ENCODE results near the gene SRRM1. TPM values are rescaled to one million over a fixed set of nuclear protein-coding genes. Genes with fewer than 3 reads are reported as not detected.
"Not testable (repeated sequence)": the region's sequence is repeated elsewhere in the genome, so short reads cannot be mapped to it uniquely, and the experiment has no call there.

SRRM1 gene
- total RNA-seq, 1 donor: 50.7 TPM

DNA sequence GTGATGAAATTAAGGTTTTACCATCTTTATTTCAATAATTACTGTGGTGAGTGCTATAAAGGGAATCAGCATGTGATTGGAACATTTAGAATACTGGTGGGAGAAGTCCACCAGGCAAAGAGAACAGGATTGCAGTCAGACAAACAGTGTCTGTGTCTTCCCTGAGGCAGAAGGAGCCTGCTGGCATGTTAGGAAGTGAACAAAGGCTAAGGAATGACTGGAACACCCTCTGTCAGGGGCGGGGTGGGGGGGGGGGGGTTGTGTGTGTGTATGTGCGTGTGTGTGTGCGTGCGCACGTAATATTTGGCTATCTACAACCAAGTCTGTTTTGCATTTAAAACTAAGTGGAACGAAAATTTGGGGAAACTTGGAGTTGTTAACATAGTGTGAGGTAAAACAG, 30.2 kb downstream of the SRRM1 start:
- Histone ChIP-seq H4K20me1 (ENCODE audit: insufficient read depth, low read length) (no peaks in the 10 kb centered on the region), H3K36me3 (ENCODE audit: insufficient read depth, low read length) (peaks cover 56% of the 10 kb centered on the region), H3K9me3 (ENCODE audit: low read depth, low read length) (no peaks in the 10 kb centered on the region), H3K4me3 (ENCODE audit: insufficient read depth, low read length) (no peak overlapping the region), H3K27me3 (ENCODE audit: insufficient read depth, low read length) (no peaks in the 10 kb centered on the region), H2AFZ (ENCODE audit: low read length) (no peak overlapping the region), H3K27ac (ENCODE audit: low read depth, low read length) (peak overlapping the region; percentile 32), H3K4me1 (ENCODE audit: insufficient read depth, low read length) (peaks cover 9% of the 10 kb centered on the region), H3K4me2 (ENCODE audit: insufficient read depth, low read length) (peak overlapping the region; percentile 25), H3K79me2 (ENCODE audit: insufficient read depth, low read length) (peaks cover 14% of the 10 kb centered on the region)
- no peak for DNase-seq (ENCODE audit: insufficient read length, low spot score, missing footprints)
- TF ChIP-seq, protein P1, sequence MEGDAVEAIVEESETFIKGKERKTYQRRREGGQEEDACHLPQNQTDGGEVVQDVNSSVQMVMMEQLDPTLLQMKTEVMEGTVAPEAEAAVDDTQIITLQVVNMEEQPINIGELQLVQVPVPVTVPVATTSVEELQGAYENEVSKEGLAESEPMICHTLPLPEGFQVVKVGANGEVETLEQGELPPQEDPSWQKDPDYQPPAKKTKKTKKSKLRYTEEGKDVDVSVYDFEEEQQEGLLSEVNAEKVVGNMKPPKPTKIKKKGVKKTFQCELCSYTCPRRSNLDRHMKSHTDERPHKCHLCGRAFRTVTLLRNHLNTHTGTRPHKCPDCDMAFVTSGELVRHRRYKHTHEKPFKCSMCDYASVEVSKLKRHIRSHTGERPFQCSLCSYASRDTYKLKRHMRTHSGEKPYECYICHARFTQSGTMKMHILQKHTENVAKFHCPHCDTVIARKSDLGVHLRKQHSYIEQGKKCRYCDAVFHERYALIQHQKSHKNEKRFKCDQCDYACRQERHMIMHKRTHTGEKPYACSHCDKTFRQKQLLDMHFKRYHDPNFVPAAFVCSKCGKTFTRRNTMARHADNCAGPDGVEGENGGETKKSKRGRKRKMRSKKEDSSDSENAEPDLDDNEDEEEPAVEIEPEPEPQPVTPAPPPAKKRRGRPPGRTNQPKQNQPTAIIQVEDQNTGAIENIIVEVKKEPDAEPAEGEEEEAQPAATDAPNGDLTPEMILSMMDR (IDR thresholded peaks at IDR 0.05; ENCODE audit: extremely low read depth, low read depth, low read length): no peak

DNA sequence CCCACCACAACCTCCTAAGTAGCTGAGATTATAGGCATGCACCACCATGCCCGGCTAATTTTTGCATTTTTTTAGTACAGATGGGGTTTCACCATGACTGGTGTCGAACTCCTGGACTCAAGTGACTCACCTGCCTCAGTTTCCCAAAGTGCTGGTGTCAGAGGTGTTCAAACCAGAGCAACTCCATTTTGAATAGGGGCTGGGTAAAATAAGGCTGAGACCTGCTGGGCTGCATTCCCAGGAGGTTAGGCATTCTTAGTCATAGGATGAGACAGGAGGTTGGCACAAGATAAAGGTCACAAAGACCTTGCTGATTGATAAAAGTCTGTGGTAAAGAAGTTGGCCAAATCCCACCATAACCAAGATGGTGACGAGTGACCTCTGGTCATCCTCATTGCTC, 35.3 kb downstream of the SRRM1 start:
- not testable (repeated sequence) for DNase-seq (ENCODE audit: insufficient read length, low spot score, missing footprints); H3K4me3 ChIP-seq (ENCODE audit: insufficient read depth, low read length); H3K4me1 ChIP-seq (ENCODE audit: insufficient read depth, low read length); H3K27me3 ChIP-seq (ENCODE audit: insufficient read depth, low read length); H3K79me2 ChIP-seq (ENCODE audit: insufficient read depth, low read length); H3K4me2 ChIP-seq (ENCODE audit: insufficient read depth, low read length); H4K20me1 ChIP-seq (ENCODE audit: insufficient read depth, low read length); H3K9me3 ChIP-seq (ENCODE audit: low read depth, low read length); H3K27ac ChIP-seq (ENCODE audit: low read depth, low read length); H2AFZ ChIP-seq (ENCODE audit: low read length)
- peaks cover 21% of the 10 kb centered on the region for H3K36me3 ChIP-seq (ENCODE audit: insufficient read depth, low read length)

DNA sequence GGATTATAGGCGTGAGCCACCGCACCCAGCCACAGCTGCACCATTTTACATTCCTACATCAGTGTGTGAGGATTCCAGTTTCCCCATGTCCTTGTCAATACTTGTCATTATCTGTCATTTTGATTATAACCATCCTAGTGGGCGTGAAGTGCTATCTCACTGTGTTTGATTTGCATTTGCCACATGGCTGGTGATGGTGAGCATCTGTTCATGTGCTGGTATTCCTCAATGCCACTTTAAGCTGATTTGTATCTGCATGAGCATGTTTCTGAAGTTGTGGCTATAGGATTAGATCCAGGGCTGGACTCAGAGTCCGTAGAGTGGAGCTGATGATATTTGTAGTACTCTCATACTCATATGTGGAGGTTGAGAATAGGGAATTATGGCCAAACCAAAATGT, 36.6 kb downstream of the SRRM1 start:
- Histone ChIP-seq H2AFZ (ENCODE audit: low read length) (no peak overlapping the region), H3K4me3 (ENCODE audit: insufficient read depth, low read length) (no peak overlapping the region), H3K9me3 (ENCODE audit: low read depth, low read length) (no peaks in the 10 kb centered on the region), H4K20me1 (ENCODE audit: insufficient read depth, low read length) (no peaks in the 10 kb centered on the region), H3K27me3 (ENCODE audit: insufficient read depth, low read length) (no peaks in the 10 kb centered on the region), H3K4me2 (ENCODE audit: insufficient read depth, low read length) (no peak overlapping the region), H3K79me2 (ENCODE audit: insufficient read depth, low read length) (peaks cover 3% of the 10 kb centered on the region), H3K36me3 (ENCODE audit: insufficient read depth, low read length) (peaks cover 14% of the 10 kb centered on the region), H3K27ac (ENCODE audit: low read depth, low read length) (no peak overlapping the region), H3K4me1 (ENCODE audit: insufficient read depth, low read length) (peaks cover 13% of the 10 kb centered on the region)
- TF ChIP-seq, protein P1 (IDR thresholded peaks at IDR 0.05; ENCODE audit: extremely low read depth, low read depth, low read length): no peak
- DNase-seq (ENCODE audit: insufficient read length, low spot score, missing footprints): no peak

DNA sequence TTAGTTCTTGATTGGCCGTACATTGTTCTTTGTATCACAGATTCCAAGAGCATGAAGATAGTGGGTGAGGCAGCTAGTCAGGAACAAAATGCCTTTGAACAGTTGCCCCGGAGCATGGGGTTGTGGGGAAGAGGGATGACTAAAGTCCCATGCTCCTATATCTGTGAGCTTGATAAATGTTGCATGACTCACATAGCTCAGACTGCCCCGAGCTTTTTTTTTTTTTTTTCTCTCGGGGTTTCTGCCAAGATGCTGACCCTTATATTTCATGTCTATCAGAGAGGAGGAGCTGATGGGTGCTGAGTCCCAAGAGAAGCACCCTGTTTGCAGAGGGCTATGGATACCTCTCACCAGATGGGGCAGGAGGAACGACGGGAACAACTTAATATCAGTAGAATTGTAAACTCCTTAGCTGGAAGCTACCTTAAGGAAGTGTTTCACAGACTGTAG, 40.6 kb downstream of the SRRM1 start:
- Histone ChIP-seq H3K4me3 (ENCODE audit: insufficient read depth, low read length) (no peak overlapping the region), H3K4me1 (ENCODE audit: insufficient read depth, low read length) (peaks cover 19% of the 10 kb centered on the region), H3K27ac (ENCODE audit: low read depth, low read length) (peak overlapping the region; percentile 79), H3K27me3 (ENCODE audit: insufficient read depth, low read length) (no peaks in the 10 kb centered on the region), H2AFZ (ENCODE audit: low read length) (no peak overlapping the region), H3K9me3 (ENCODE audit: low read depth, low read length) (no peaks in the 10 kb centered on the region), H3K79me2 (ENCODE audit: insufficient read depth, low read length) (peaks cover 10% of the 10 kb centered on the region), H4K20me1 (ENCODE audit: insufficient read depth, low read length) (no peaks in the 10 kb centered on the region), H3K36me3 (ENCODE audit: insufficient read depth, low read length) (no peaks in the 10 kb centered on the region), H3K4me2 (ENCODE audit: insufficient read depth, low read length) (peak overlapping the region; percentile 66)
- peak; percentile 93 for DNase-seq (ENCODE audit: insufficient read length, low spot score, missing footprints)
- TF ChIP-seq, protein P1 (IDR thresholded peaks at IDR 0.05; ENCODE audit: extremely low read depth, low read depth, low read length): no peak

Data from osteoblast (primary cell).